HG03354 (cell line): ENCODE results near the gene PARS2.
A peak's percentile ranks its signal among the peaks of the same experiment; 100 is the strongest.

Source experiments
- ATAC-seq: cut with Tn5 transposase; IDR thresholded peaks from one replicate; pipeline ENCODE4 v1.9.1; 2021; ENCODE audit warnings: mild to moderate bottlenecking; ENCODE audit not compliant: unreplicated experiment, poor library complexity, severe bottlenecking

Gene PARS2

DNA sequence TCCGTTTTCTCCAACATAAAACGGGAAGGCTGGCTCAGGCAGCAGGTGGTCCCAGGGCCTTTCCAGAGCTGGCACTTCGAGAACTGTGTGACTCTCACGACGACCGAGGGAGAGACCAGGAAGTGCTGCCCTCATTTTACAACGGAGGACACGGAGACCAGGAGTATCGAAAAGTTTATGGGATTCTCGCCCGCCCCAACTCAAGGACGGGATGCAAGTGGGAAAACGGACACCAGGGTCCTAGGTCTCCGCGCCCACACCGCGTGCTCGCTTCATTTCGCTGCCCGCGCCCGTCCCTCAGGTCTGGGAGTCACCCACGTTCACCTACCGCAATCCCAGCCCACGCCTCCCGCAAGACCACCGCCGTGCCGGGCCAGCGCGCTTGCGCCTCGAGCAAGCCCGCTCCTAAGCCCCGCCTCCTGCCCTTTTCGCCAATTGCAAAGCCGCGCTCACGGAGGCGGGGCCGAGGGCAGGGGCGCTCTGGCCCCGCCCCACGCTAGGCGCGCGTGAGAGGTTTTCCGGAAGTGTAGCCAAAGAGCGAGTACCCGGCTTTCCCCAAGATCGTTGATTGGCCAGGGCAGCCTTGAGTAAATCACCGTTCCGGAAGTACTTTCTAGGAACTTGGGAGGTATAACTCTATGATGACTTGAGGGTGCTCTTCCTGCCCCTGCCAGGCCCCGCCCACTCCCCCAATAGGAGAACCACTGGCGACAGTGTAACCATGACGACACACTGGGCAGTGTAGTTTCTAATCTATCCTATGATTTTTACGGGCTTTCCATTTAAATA lies at the start of gene PARS2:
TSS of gene PARS2 (minus strand) at position 391 of the 789 bp plus-strand sequence. CDS start 5,362 bp downstream, outside the sequence.
- peak; percentile 97 for ATAC-seq

GRCh38 chr1:54814126-54814498 lies 49.8 kb upstream of the PARS2 start:
- ATAC-seq: no peak

GRCh38 chr1:54813485-54814125 lies 49.3 kb upstream of the PARS2 start:
- no peak for ATAC-seq

DNA sequence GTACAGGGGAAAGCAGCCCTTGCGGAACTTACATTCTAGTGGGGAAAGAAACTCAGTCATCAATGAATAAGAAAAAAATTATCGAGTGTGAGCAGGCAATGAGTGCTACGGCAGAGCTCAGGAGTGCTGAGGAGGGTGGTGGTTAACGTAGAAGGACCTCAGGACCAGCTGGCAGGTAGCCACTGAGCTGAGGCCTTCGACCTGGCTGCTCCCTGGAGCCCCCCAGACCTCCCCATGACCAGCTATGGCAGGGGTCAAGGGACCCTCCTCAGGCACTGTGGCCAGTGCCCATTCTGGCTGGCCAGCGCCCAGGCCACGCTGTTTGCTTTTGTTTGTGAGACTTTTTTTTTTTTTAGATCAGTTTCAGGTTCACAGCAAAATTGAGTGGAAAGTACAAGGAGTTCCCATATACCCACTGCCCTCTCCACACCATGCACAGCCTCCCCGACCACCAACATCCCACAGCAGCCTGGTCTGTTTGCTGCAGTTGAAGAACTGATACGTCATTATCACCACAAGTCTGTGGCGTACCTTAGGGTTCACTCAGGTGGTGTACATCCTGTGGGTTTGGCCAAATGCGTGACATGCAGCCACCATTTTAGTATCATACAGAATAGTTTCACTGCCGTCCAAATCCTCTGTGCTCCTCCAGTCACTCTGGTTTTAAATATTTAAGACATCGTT lies 48.6 kb upstream of the PARS2 start:
- no peak for ATAC-seq

- ATAC-seq: no peak
These were observed 47.7 kb upstream of the PARS2 start for GRCh38 chr1:54811739-54812655.

DNA sequence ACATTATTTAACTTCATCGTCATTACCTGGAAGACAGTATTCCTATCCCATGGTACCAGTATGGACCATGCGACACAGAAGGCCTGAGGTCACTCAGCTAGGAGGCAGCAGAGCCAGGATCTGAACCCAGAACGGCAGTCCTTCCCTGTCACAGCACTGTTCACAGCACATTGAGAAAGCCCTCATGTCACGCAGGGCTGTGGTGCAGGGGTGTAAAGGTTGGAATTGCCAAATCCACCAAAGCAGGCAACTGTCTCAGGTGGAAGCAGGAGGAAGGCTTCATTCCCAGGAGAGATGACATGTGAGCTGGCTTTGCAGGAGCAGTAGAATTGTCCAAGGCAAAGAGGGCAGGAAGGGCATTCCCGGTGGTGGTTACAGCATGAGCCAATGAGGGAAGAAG lies 46.7 kb upstream of the PARS2 start:
- no peak for ATAC-seq

GRCh38 chr1:54810153-54810942 lies 46.0 kb upstream of the PARS2 start:
- ATAC-seq: peak; percentile 80

- no peak for ATAC-seq
These were observed 45.3 kb upstream of the PARS2 start for GRCh38 chr1:54809496-54810074.

- no peak for ATAC-seq
These were observed 44.3 kb upstream of the PARS2 start for GRCh38 chr1:54808443-54809207.

GRCh38 chr1:54807756-54808155 lies 43.4 kb upstream of the PARS2 start:
- no peak for ATAC-seq

GRCh38 chr1:54806931-54807611 lies 42.7 kb upstream of the PARS2 start:
- ATAC-seq: no peak

GRCh38 chr1:54805981-54806381 lies 41.7 kb upstream of the PARS2 start:
- ATAC-seq: no peak

GRCh38 chr1:54805466-54805865 lies 41.1 kb upstream of the PARS2 start:
- ATAC-seq: no peak

GRCh38 chr1:54804471-54805132 lies 40.3 kb upstream of the PARS2 start:
- no peak for ATAC-seq

GRCh38 chr1:54803761-54804470 lies 39.6 kb upstream of the PARS2 start:
- no peak for ATAC-seq
